ENCODE data around the gene MCF2.
"Not testable (repeated sequence)": the region's sequence is repeated elsewhere in the genome, so short reads cannot be mapped to it uniquely, and the experiment has no call there.

MCF2 gene

DNA sequence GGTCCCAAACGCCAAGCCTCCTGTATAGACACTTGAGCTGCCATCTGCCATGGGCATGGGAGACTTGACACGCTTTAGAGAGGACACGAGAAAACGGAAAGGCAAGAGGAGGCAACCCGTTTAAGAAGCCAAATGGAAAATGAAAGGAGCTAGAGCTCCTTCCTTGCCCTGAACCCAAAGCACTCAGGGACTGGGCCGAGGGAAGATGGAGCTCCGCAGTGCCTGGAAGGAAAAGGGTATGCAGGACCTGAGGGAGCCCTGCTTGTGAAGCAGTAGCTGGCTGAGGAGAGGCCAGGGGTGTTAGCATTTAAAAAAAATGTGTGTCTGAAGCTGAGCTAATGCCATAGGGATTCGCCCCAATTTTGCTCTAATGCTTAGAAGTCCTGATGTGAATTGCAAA lies 15.1 kb downstream of the MCF2 start:
- H3K27me3 ChIP-seq (replicated peaks; ENCODE audit: control insufficient read depth, insufficient read depth, low read length) = no peaks in the 10 kb centered on the region; the same call in 1 of the 2 replicates
- no peaks in the 10 kb centered on the region for H3K36me3 ChIP-seq (ENCODE audit: control insufficient read depth, insufficient read depth, low read length)
- no peak for DNase-seq (ENCODE audit: extremely low read depth, insufficient read length)
- TF ChIP-seq CTCF (IDR thresholded peaks at IDR 0.05; ENCODE audit: insufficient read depth, low read length, poor library complexity, severe bottlenecking) = no peak
- no peak overlapping the region for H3K4me3 ChIP-seq (replicated peaks; ENCODE audit: low read depth, low read length)

DNA sequence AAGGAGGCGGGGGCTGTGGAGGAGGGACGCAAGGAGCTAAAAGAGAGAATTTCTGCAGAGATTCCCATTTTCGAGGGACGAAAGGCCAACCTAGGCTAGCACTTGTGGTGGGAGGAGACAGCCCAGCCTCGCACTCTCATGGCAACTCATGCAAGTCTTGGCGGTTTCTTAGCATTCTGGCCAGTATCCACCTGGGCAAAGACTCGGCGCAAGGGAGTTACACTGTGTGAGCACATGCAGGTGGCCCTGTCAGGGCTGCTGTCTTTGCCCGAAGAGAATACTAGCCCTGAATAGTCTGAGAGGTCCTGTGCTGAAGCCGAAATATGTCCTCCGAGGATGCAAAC lies 15.5 kb downstream of the MCF2 start:
- DNase-seq (ENCODE audit: extremely low read depth, insufficient read length) = no peak
- peak overlapping the region; percentile 47; the same call in 1 of the 2 replicates for H3K4me3 ChIP-seq (replicated peaks; ENCODE audit: low read depth, low read length)
- no peak for TF ChIP-seq CTCF (IDR thresholded peaks at IDR 0.05; ENCODE audit: insufficient read depth, low read length, poor library complexity, severe bottlenecking)
- no peaks in the 10 kb centered on the region; the same call in 1 of the 2 replicates for H3K27me3 ChIP-seq (replicated peaks; ENCODE audit: control insufficient read depth, insufficient read depth, low read length)
- H3K36me3 ChIP-seq (ENCODE audit: control insufficient read depth, insufficient read depth, low read length) = no peaks in the 10 kb centered on the region

GRCh38 chrX:139691843-139692505 lies 16.0 kb downstream of the MCF2 start:
- H3K4me3 ChIP-seq (replicated peaks; ENCODE audit: low read depth, low read length) = peak overlapping the region; percentile 47
- peak; percentile 15 for DNase-seq (ENCODE audit: extremely low read depth, insufficient read length)

DNA sequence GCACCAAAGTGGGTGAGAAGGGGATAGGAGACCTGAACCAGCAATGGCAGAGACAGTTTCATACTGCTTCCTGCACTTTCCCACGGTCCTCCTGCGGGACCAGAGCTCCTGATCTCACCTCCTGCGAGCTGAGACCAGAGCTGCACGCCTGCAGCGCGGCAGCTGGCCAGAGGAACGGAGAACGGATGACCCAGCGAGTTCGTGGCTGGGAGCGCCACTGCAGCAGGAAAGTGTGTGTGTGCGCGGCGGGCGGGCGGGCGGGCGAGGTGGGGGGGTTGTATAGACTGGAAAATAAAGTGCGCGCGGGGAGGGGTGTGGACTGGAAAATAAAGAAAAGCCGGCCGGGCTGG lies 16.5 kb downstream of the MCF2 start:
- no peak for TF ChIP-seq CTCF (IDR thresholded peaks at IDR 0.05; ENCODE audit: insufficient read depth, low read length, poor library complexity, severe bottlenecking)
- peak; percentile 5 for DNase-seq (ENCODE audit: extremely low read depth, insufficient read length)
- Histone ChIP-seq H3K27me3 (replicated peaks; ENCODE audit: control insufficient read depth, insufficient read depth, low read length) (no peaks in the 10 kb centered on the region; the same call in 1 of the 2 replicates), H3K4me3 (replicated peaks; ENCODE audit: low read depth, low read length) (no peak overlapping the region; the same call in 1 of the 2 replicates), H3K36me3 (ENCODE audit: control insufficient read depth, insufficient read depth, low read length) (no peaks in the 10 kb centered on the region)

More at GRCh38 chrX:139691843-139692505, 16.0 kb downstream of the MCF2 start:
- TF ChIP-seq CTCF (IDR thresholded peaks at IDR 0.05; ENCODE audit: insufficient read depth, low read length, poor library complexity, severe bottlenecking) = no peak
- Histone ChIP-seq H3K27me3 (replicated peaks; ENCODE audit: control insufficient read depth, insufficient read depth, low read length) (no peaks in the 10 kb centered on the region; the same call in 1 of the 2 replicates), H3K36me3 (ENCODE audit: control insufficient read depth, insufficient read depth, low read length) (no peaks in the 10 kb centered on the region)

DNA sequence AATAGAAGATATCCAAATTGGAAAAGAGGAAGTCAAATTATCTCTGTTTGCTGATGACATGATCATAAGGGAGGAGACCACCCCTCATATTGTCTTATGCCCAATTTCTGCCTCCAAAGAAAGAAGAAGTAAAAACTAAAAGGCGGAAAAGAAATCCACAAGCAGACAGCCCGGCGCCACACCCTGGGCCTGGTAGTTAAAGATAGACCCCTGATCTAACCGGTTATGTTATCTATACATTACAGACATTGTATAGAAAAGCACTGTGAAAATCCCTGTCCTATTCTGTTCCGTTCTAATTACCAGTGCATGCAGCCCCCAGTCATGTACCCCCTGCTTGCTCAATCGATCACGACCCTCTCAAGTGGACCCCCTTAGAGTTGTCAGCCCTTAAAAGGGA lies 22.8 kb downstream of the MCF2 start:
- DNase-seq (ENCODE audit: extremely low read depth, insufficient read length); H3K4me3 ChIP-seq (replicated peaks; ENCODE audit: low read depth, low read length); H3K27me3 ChIP-seq (replicated peaks; ENCODE audit: control insufficient read depth, insufficient read depth, low read length); H3K36me3 ChIP-seq (ENCODE audit: control insufficient read depth, insufficient read depth, low read length): not testable (repeated sequence)

DNA sequence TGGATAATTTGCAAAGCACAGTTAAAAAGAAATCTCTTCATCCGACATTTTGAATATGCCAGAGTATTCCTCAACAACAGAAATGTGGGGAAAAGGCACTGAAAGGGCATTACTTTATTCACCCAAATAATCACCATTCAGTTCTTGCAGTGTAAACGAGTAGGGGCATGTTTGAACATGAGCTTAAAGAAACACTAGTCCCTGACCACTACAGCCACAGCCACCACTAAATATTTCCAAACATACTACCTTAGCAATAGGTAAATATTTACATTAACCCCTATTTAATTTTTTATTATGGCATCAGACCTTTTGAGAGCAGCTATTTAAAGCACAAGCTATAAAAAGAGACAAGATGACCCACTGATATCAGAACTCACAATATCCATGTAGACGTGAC lies 27.6 kb downstream of the MCF2 start:
- no peak overlapping the region for H3K4me3 ChIP-seq (replicated peaks; ENCODE audit: low read depth, low read length)
- H3K27me3 ChIP-seq (replicated peaks; ENCODE audit: control insufficient read depth, insufficient read depth, low read length) = no peaks in the 10 kb centered on the region
- DNase-seq (ENCODE audit: extremely low read depth, insufficient read length) = no peak
- TF ChIP-seq CTCF (IDR thresholded peaks at IDR 0.05; ENCODE audit: insufficient read depth, low read length, poor library complexity, severe bottlenecking) = no peak
- H3K36me3 ChIP-seq (ENCODE audit: control insufficient read depth, insufficient read depth, low read length) = no peaks in the 10 kb centered on the region
